ENCODE data around the gene GPR151.

GPR151 gene

GRCh38 chr5:146540414-146540813, 24.4 kb upstream of the GPR151 start:
- Histone ChIP-seq H3K27me3 (replicated peaks) (no peaks in the 10 kb centered on the region), H3K4me3 (ENCODE audit: low read depth, low read length) (no peak overlapping the region), H3K36me3 (replicated peaks) (no peaks in the 10 kb centered on the region), H3K27ac (no peak overlapping the region)
- TF ChIP-seq CTCF (IDR thresholded peaks at IDR 0.05; ENCODE audit: low read depth, low read length, missing control alignments) = no peak
- in situ Hi-C loops (cut with HindIII; ENCODE audit: low pct_ligation_motif_present, low sequenced_read_pairs) = loop anchor here (25.0 kb wide), 1 partner anchor 647 kb away; no protein-coding TSS in a partner anchor
- no peak for DNase-seq

GRCh38 chr5:146539973-146540372, 24.0 kb upstream of the GPR151 start:
- no peak overlapping the region for H3K27ac ChIP-seq
- no peak for DNase-seq
- H3K36me3 ChIP-seq (replicated peaks) = no peaks in the 10 kb centered on the region
- no peak for TF ChIP-seq CTCF (IDR thresholded peaks at IDR 0.05; ENCODE audit: low read depth, low read length, missing control alignments)
- no peaks in the 10 kb centered on the region for H3K27me3 ChIP-seq (replicated peaks)
- H3K4me3 ChIP-seq (ENCODE audit: low read depth, low read length) = no peak overlapping the region
- in situ Hi-C loops (cut with HindIII; ENCODE audit: low pct_ligation_motif_present, low sequenced_read_pairs) = loop anchor here (25.0 kb wide), 1 partner anchor 647 kb away; no protein-coding TSS in a partner anchor

- in situ Hi-C loops (cut with HindIII; ENCODE audit: low pct_ligation_motif_present, low sequenced_read_pairs) = loop anchor here (25.0 kb wide), 1 partner anchor 649 kb away; no protein-coding TSS in a partner anchor
- TF ChIP-seq CTCF (IDR thresholded peaks at IDR 0.05; ENCODE audit: low read depth, low read length, missing control alignments) = no peak
- no peak for DNase-seq
Observed at GRCh38 chr5:146538432-146538831, 22.4 kb upstream of the GPR151 start.

GRCh38 chr5:146533882-146534281, 17.9 kb upstream of the GPR151 start:
- TF ChIP-seq CTCF (IDR thresholded peaks at IDR 0.05; ENCODE audit: low read depth, low read length, missing control alignments) = no peak
- in situ Hi-C loops (cut with HindIII; ENCODE audit: low pct_ligation_motif_present, low sequenced_read_pairs) = loop anchor here (25.0 kb wide), 1 partner anchor 653 kb away; no protein-coding TSS in a partner anchor
- no peak for DNase-seq
- Histone ChIP-seq H3K4me3 (ENCODE audit: low read depth, low read length) (no peak overlapping the region), H3K36me3 (replicated peaks) (no peaks in the 10 kb centered on the region), H3K27me3 (replicated peaks) (no peaks in the 10 kb centered on the region), H3K27ac (no peak overlapping the region)

More at GRCh38 chr5:146538432-146538831, 22.4 kb upstream of the GPR151 start:
- no peaks in the 10 kb centered on the region for H3K36me3 ChIP-seq (replicated peaks)
- H3K4me3 ChIP-seq (ENCODE audit: low read depth, low read length) = no peak overlapping the region
- H3K27me3 ChIP-seq (replicated peaks) = no peaks in the 10 kb centered on the region
- H3K27ac ChIP-seq = no peak overlapping the region

GRCh38 chr5:146533260-146533857, 17.4 kb upstream of the GPR151 start:
- no peaks in the 10 kb centered on the region for H3K36me3 ChIP-seq (replicated peaks)
- in situ Hi-C loops (cut with HindIII; ENCODE audit: low pct_ligation_motif_present, low sequenced_read_pairs) = loop anchor here (25.0 kb wide), 1 partner anchor 654 kb away; no protein-coding TSS in a partner anchor
- peak; percentile 56 for DNase-seq
- H3K27me3 ChIP-seq (replicated peaks) = no peaks in the 10 kb centered on the region
- no peak overlapping the region for H3K27ac ChIP-seq
- TF ChIP-seq CTCF (IDR thresholded peaks at IDR 0.05; ENCODE audit: low read depth, low read length, missing control alignments) = peak; percentile 93
- H3K4me3 ChIP-seq (ENCODE audit: low read depth, low read length) = no peak overlapping the region
